ENCODE data around the gene VWA3A.

Gene VWA3A

DNA sequence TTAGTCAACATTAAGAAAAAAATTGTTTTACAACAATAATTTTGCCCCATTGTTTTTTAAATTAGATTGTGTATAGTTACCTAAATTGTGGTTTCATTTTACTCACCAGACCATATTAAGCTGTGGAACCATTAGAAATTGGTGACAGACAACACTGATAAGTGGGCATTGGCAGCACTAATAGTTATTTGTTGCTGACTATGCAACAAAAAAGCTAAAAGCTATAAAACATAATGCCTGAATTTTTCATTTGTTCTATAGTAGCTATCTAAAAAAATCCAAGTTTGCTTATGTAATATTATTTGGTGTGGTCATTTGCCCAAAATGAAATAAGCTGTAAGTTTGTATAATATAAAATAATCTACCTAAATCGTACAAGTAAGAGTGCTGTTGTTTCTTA, 13.7 kb upstream of the VWA3A start:
- H3K4me3 ChIP-seq (replicated peaks; ENCODE audit: low read depth, low read length): no peak overlapping the region
- DNase-seq (ENCODE audit: extremely low read depth, insufficient read length): no peak
- no peaks in the 10 kb centered on the region for H3K27me3 ChIP-seq (replicated peaks; ENCODE audit: control insufficient read depth, insufficient read depth, low read length)
- no peaks in the 10 kb centered on the region for H3K36me3 ChIP-seq (ENCODE audit: control insufficient read depth, insufficient read depth, low read length)
- TF ChIP-seq, protein P1, sequence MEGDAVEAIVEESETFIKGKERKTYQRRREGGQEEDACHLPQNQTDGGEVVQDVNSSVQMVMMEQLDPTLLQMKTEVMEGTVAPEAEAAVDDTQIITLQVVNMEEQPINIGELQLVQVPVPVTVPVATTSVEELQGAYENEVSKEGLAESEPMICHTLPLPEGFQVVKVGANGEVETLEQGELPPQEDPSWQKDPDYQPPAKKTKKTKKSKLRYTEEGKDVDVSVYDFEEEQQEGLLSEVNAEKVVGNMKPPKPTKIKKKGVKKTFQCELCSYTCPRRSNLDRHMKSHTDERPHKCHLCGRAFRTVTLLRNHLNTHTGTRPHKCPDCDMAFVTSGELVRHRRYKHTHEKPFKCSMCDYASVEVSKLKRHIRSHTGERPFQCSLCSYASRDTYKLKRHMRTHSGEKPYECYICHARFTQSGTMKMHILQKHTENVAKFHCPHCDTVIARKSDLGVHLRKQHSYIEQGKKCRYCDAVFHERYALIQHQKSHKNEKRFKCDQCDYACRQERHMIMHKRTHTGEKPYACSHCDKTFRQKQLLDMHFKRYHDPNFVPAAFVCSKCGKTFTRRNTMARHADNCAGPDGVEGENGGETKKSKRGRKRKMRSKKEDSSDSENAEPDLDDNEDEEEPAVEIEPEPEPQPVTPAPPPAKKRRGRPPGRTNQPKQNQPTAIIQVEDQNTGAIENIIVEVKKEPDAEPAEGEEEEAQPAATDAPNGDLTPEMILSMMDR (IDR thresholded peaks at IDR 0.05; ENCODE audit: insufficient read depth, low read length, poor library complexity, severe bottlenecking): no peak

DNA sequence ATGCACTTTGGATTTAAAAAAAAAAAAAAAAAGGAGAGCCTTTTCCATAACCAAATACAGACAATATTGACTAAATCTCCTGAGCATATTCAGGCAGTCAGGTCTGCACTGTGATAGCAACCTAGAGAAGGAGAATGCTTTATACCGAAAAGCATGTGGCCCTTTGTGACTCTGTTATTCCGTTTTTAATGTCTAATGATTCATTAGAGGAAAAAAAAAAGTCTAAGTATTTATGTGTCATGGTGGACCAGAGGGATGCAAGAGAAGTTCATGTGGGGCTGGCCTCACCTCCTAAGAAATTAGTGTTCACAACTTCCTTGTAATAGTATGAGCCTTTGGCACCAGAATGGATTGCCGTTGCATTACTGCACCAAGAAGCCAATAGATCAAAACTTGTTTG, 11.3 kb upstream of the VWA3A start:
- Histone ChIP-seq H3K4me3 (replicated peaks; ENCODE audit: low read depth, low read length) (no peak overlapping the region), H3K27me3 (replicated peaks; ENCODE audit: control insufficient read depth, insufficient read depth, low read length) (no peaks in the 10 kb centered on the region), H3K36me3 (ENCODE audit: control insufficient read depth, insufficient read depth, low read length) (no peaks in the 10 kb centered on the region)
- TF ChIP-seq, protein P1 (IDR thresholded peaks at IDR 0.05; ENCODE audit: insufficient read depth, low read length, poor library complexity, severe bottlenecking): no peak
- no peak for DNase-seq (ENCODE audit: extremely low read depth, insufficient read length)

DNA sequence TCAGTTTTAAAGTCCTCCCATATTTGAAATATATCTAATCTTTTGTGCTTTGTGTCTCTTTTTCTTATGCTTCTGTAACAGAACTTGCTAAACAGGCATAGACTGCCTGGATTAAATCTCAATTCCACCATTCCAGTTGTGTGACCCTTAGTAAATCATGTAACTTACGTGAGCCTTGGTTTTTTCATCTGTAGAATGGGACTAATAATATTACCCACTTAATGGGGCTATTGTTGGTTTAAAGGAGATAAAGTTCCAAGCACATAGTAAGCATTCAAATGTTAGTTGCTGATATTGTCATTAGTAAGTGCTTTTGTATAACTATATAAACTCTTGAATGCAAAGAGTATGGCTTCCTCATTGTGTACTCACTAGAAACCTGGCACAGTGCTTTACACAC, 5.9 kb upstream of the VWA3A start:
- no peak overlapping the region for H3K4me3 ChIP-seq (replicated peaks; ENCODE audit: low read depth, low read length)
- H3K36me3 ChIP-seq (ENCODE audit: control insufficient read depth, insufficient read depth, low read length): no peaks in the 10 kb centered on the region; the same call in 1 of the 2 replicates
- no peak for DNase-seq (ENCODE audit: extremely low read depth, insufficient read length)
- H3K27me3 ChIP-seq (replicated peaks; ENCODE audit: control insufficient read depth, insufficient read depth, low read length): no peaks in the 10 kb centered on the region
- TF ChIP-seq, protein P1 (IDR thresholded peaks at IDR 0.05; ENCODE audit: insufficient read depth, low read length, poor library complexity, severe bottlenecking): no peak

DNA sequence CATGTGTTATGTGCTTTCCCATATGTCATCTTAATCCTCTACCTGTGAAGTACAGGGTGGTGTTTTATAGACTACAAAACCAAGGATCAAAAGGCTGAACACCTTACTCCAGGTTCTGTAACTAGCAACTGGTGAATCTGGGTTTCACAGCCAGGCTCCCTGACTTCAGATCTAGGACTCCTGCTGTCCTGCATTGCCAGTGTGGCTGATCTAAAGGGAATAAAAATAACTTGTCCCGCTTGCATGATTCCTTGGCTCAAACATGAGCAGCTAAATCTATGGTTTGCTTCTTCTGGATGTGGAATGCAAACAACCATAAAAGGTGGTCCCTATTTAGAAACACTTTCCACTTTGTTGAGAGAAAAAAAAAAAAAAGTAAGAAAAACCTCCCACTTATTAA, 3.7 kb upstream of the VWA3A start:
- no peak overlapping the region for H3K4me3 ChIP-seq (replicated peaks; ENCODE audit: low read depth, low read length)
- TF ChIP-seq, protein P1 (IDR thresholded peaks at IDR 0.05; ENCODE audit: insufficient read depth, low read length, poor library complexity, severe bottlenecking): no peak
- no peaks in the 10 kb centered on the region; the same call in 1 of the 2 replicates for H3K36me3 ChIP-seq (ENCODE audit: control insufficient read depth, insufficient read depth, low read length)
- no peaks in the 10 kb centered on the region for H3K27me3 ChIP-seq (replicated peaks; ENCODE audit: control insufficient read depth, insufficient read depth, low read length)
- no peak for DNase-seq (ENCODE audit: extremely low read depth, insufficient read length)

DNA sequence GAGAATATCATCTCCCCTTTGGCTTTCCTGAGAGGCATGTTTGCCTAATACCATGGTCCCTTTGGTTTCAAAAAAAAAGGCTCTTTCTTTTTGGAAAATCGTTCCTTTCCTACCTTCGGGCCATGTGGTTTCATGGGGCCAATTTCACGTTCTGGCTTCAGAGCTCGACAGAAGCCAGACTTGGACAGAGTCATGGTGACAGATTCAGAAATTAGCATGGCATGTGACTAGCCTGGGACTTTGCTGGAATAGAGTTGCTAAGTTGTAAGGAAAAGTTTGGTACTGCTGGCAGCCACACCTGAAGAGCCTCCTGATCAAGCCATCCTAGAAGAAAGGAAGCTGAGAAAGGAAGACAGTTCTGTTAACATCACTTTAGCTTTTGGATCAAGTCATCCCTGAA, 2.4 kb upstream of the VWA3A start:
- TF ChIP-seq, protein P1 (IDR thresholded peaks at IDR 0.05; ENCODE audit: insufficient read depth, low read length, poor library complexity, severe bottlenecking): no peak
- no peaks in the 10 kb centered on the region; the same call in 1 of the 2 replicates for H3K36me3 ChIP-seq (ENCODE audit: control insufficient read depth, insufficient read depth, low read length)
- no peak overlapping the region for H3K4me3 ChIP-seq (replicated peaks; ENCODE audit: low read depth, low read length)
- H3K27me3 ChIP-seq (replicated peaks; ENCODE audit: control insufficient read depth, insufficient read depth, low read length): no peaks in the 10 kb centered on the region
- DNase-seq (ENCODE audit: extremely low read depth, insufficient read length): no peak

DNA sequence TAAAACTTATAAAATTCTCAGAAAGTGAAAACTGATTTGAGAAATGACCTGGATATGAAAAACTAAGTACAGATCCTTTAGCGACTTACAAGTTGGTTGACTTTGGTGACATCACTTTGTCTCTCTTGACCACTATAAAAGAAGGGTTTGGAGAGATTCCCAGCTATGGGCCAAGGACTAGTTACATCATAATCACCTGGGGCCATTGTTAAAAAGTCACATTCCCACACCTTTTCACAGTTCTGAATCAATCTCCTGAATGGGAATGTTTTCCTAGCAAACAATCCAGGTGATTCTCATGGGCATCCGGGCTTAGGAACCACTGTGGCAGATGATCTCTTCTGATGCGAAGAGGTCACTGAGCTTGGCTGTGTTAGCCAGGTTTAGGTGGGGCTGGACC, 620 bp upstream of the VWA3A start:
- Histone ChIP-seq H3K36me3 (ENCODE audit: control insufficient read depth, insufficient read depth, low read length) (no peaks in the 10 kb centered on the region; the same call in 1 of the 2 replicates), H3K27me3 (replicated peaks; ENCODE audit: control insufficient read depth, insufficient read depth, low read length) (no peaks in the 10 kb centered on the region), H3K4me3 (replicated peaks; ENCODE audit: low read depth, low read length) (no peak overlapping the region)
- DNase-seq (ENCODE audit: extremely low read depth, insufficient read length): no peak
- TF ChIP-seq, protein P1 (IDR thresholded peaks at IDR 0.05; ENCODE audit: insufficient read depth, low read length, poor library complexity, severe bottlenecking): no peak

Measured in GM06990 (cell line).